C4-2B (cell line): ENCODE results near the gene PIWIL4.

Source experiments
- ZFX ChIP-seq: fragments of 450-650 bp; IDR thresholded peaks from 2 replicates; pipeline ENCODE4 v1.6.1; 2017
- TF ChIP-seq, protein P1 (sequence below): fragments of 450-650 bp; conservative IDR thresholded peaks from 2 replicates; pipeline ENCODE4 v1.5.1; 2017; ENCODE audit warnings: mild to moderate bottlenecking

DNA sequence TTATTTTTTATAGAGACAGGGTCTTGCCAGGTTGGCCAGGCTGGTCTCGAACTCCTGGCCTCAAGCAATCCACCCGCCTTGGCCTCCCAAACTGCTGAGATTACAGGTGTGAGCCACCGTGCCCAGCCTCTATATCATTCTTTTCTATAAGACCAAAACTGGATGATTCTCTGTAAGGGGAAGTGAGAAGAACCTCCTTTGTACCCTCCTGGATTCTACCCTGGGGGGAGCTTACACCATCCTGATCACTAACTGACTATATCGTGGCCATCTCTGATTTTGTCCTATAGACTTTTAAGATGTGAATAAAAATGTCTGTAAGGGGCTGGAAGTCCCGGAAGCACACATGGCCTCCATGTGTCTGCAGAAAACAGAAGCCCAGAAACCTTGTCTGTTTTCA lies 9.1 kb downstream of the PIWIL4 start:
- TF ChIP-seq, protein P1, sequence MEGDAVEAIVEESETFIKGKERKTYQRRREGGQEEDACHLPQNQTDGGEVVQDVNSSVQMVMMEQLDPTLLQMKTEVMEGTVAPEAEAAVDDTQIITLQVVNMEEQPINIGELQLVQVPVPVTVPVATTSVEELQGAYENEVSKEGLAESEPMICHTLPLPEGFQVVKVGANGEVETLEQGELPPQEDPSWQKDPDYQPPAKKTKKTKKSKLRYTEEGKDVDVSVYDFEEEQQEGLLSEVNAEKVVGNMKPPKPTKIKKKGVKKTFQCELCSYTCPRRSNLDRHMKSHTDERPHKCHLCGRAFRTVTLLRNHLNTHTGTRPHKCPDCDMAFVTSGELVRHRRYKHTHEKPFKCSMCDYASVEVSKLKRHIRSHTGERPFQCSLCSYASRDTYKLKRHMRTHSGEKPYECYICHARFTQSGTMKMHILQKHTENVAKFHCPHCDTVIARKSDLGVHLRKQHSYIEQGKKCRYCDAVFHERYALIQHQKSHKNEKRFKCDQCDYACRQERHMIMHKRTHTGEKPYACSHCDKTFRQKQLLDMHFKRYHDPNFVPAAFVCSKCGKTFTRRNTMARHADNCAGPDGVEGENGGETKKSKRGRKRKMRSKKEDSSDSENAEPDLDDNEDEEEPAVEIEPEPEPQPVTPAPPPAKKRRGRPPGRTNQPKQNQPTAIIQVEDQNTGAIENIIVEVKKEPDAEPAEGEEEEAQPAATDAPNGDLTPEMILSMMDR = no peak
- no peak for TF ChIP-seq ZFX
